GM20000 (cell line): ENCODE results near the gene TMEM164.

Experiments
- DNase-seq: peaks from one replicate; pipeline ENCODE4 v3.0.0; 2012; ENCODE audit warnings: low spot score
- TF ChIP-seq, protein P1 (sequence below): IDR thresholded peaks from 2 replicates; pipeline ENCODE4 v1.5.1; 2012; ENCODE audit warnings: mild to moderate bottlenecking, control low read depth; ENCODE audit errors: extremely low read depth, missing control alignments

TMEM164 gene

DNA sequence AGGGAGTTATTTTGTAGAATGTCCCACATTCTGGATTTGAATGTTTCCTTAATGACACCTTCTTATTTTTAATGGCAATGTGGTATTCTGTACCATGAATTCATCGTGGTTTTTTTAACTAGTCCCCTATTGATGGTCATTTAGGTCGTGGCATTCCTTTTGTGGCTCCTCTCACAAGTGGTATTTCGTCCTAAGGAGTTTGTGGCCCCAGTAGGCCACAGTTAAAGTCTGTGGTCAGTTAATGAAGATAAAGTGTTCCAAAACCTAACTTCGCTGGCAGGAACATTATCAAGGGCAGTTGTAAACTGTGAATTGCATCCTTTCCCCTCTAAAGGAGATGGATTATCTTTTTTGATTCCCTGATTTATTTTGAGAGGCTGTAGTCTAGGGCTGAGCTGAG is 133.2 kb downstream of the TMEM164 start:
- DNase-seq, result no peak
- TF ChIP-seq, protein P1, sequence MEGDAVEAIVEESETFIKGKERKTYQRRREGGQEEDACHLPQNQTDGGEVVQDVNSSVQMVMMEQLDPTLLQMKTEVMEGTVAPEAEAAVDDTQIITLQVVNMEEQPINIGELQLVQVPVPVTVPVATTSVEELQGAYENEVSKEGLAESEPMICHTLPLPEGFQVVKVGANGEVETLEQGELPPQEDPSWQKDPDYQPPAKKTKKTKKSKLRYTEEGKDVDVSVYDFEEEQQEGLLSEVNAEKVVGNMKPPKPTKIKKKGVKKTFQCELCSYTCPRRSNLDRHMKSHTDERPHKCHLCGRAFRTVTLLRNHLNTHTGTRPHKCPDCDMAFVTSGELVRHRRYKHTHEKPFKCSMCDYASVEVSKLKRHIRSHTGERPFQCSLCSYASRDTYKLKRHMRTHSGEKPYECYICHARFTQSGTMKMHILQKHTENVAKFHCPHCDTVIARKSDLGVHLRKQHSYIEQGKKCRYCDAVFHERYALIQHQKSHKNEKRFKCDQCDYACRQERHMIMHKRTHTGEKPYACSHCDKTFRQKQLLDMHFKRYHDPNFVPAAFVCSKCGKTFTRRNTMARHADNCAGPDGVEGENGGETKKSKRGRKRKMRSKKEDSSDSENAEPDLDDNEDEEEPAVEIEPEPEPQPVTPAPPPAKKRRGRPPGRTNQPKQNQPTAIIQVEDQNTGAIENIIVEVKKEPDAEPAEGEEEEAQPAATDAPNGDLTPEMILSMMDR, result no peak

DNA sequence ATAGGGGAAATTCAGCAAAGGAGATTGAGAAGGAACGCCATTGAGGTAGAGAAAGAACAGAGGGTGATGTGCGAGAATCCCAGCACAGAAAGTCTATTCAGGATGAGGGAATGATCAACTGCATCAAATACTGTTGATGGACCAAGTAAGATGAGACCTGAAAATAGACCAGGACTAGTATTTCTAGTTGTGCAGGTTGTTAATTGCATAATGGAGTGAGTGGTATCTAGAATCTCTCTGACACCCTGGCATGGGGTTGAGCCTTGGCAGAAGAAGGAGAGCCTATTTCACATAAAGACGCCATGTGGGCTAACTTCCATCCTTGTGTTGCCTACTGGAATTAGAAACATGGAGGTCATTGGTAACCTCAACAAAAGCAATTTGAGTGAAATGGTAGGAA is 135.6 kb downstream of the TMEM164 start:
- TF ChIP-seq, protein P1, result no peak
- DNase-seq, result no peak

DNA sequence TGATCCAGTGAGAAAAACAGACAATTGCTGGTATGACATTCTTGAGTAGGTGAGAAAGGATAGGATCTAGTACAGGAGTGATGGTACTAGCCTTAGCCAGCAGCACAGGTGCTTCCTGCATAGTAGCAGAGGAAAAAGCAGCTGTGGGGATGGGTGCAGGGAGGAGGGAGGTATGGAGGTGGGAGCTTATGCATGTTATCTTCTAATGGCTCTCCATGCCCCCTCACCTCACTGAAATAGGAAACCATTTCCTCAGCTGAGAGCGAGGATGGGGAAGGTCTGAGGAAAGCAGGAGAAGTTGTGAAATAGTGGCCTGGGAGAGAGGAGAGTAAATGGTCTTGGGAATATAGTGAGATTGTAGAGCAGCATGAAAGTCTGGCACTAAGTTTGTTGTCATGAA is 136.3 kb downstream of the TMEM164 start:
- TF ChIP-seq, protein P1, result no peak
- DNase-seq, result no peak

DNA sequence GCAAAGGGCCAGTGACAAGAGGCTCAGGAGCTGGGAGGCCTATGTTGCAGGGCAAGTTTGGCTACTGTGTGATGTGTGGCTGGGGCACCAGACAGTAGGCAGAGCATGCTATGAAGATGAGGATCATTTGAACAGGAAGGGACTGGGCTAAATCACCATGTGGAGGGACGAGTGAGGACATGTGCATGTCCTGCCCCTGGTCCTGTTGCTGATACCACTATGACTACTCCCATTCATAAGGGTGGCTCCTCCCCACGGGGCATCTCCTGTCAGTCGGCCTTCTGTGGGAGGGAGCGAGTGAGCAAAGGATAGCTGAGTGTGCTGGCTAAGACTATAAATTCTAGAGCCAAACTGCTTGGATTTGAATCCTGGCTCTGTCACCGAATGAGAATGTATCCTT is 139.2 kb downstream of the TMEM164 start:
- DNase-seq, result no peak

DNA sequence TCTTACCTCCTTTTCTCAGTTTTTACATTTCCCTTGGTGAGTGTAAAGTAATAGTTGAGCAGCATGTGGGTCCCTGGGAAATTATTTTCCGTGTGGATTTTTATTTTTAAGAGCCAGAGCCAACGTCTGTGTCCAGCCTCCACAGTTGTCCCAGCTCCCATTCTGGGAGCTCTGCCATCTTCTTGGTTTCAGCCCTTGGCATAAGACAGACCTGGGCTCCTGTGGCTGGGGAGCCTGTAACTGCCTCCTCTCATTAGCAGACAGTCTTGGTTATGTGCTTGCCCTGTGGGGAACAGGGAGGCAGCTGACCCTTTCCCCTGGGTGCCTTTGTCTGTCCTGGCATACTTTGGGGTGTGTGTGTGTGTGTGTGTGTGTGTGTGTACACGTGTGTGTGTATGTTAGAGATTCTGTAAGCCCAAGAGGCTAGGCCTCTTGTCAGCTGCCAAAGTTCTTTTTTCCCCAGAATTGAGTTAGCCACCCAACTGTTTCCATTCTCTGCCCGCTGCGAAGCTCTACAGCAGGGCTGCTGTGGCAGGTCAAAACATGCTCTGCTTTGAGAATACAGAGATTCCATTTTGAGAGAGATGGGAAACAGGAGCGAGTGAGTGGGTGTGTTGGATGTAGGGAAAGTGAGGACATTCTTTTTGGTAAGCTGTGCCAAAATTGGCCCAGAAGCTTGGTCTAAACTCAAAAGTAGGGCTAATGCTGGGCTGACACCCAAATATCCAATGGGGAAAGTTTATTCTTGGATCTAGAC is 140.7 kb downstream of the TMEM164 start:
- TF ChIP-seq, protein P1, result no peak
- no peak for DNase-seq

More for the DNA sequence above, 139.2 kb downstream of the TMEM164 start:
- TF ChIP-seq, protein P1, result no peak

DNA sequence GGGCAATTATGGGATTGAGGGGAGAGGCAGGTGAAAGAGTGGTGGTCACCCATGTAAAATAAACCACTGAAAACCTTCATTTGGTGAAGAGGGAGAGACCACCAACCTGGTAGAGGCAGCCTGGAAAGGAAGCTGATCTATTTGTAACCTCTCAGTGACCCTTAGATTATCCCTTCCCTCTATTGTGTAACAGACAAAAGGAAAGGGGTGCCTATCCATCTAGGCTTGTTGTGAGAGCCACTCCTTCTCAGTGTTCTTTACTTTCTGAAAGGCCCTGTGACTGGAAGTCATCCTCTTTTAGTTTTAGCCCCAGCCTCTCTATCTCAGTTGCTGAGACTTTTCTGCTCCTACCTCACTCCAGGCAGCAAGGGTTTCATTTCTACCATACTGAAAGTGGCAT is 142.4 kb downstream of the TMEM164 start:
- TF ChIP-seq, protein P1, result no peak
- DNase-seq, result no peak

DNA sequence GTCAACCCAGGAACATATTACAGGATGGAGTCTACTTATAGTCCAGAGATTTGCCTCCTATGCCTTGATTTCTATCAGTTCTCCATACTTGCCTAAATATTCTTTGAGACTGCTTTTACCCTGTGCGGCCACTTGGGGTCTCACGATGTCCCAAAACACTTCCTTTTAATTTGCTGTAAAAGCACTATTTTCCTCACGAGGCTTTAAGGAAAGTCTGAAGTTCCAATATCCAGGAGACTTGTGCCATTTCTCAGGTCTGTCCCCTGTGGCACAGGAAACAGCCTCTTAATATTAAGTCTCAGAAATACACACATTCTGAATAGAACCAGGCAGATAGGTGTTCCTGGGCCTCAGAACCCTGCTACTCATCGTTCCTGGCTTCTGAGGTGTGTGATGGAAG is 142.9 kb downstream of the TMEM164 start:
- peak; percentile 15 for DNase-seq
- TF ChIP-seq, protein P1, result peak; percentile 51
